ENCODE measurements around the gene ZNF415.
"Not testable (repeated sequence)": the region's sequence is repeated elsewhere in the genome, so short reads cannot be mapped to it uniquely, and the experiment has no call there.

GRCh38 chr19:53098570-53098969 lies 34.1 kb downstream of the ZNF415 start:
- TF ChIP-seq CTCF (conservative IDR thresholded peaks at IDR 0.05; ENCODE audit: low read length); EZH2phosphoT487 (IDR thresholded peaks at IDR 0.05; ENCODE audit: borderline replicate concordance): not testable (repeated sequence)
